Adipose tissue (tissue), 3 donors: ENCODE data around the gene ABHD8. TPM values are rescaled to one million over a fixed set of nuclear protein-coding genes. Genes with fewer than 3 reads are reported as not detected.
"Not testable (repeated sequence)": the region's sequence is repeated elsewhere in the genome, so short reads cannot be mapped to it uniquely, and the experiment has no call there.

Experiments used
- H3K27ac ChIP-seq: one replicate; pipeline ENCODE4 v1.5.1; 2013; ENCODE audit warnings: low read depth, low read length
- WGBS, 3 donors: extraction: QIAGEN DNeasy Blood & Tissue Kit; methylation state at CpG; one replicate each; pipeline ENCODE4 v1.1.7; 2013; 5-methylcytosine and 5-hydroxymethylcytosine counted together
- polyA plus RNA-seq, 3 donors: library from polyadenylated mRNA; stranded (reverse); fragments of 200-250 nt; gene quantifications; one replicate each; pipeline ENCODE4 v1.2.3, GENCODE V29; 2013
- donor health status: healthy with polysubstance abuse.
- donor health status: Bipolar disorder and iron deficiency.
- donor health status: healthy.

The ABHD8 gene
- polyA plus RNA-seq, 3 donors = 7.1 to 9.2 (median 7.9) TPM

GRCh38 chr19:17305517-17306284, 2.5 kb upstream of the ABHD8 start, which contains the start of gene MRPL34:
MRPL34 (plus strand) TSS chr19:17305872; CDS start chr19:17305893, 21 bp downstream.
- WGBS, 3 donors = 0% methylated on average over 55 of the region's 55 CpGs

GRCh38 chr19:17305216-17305516, 1.9 kb upstream of the ABHD8 start:
- H3K27ac ChIP-seq = no peak overlapping the region
- WGBS, 3 donors = 1 to 2% (median 1%) methylated on average over 7 of the region's 7 CpGs

More at GRCh38 chr19:17305517-17306284, 2.5 kb upstream of the ABHD8 start, which contains the start of gene MRPL34:
- no peak within 1 kb of the TSS for H3K27ac ChIP-seq

- WGBS, 3 donors = 60 to 69% (median 69%) methylated on average over 12 of the region's 12 CpGs
- no peak overlapping the region for H3K27ac ChIP-seq
Observed at GRCh38 chr19:17304386-17305215, 1.4 kb upstream of the ABHD8 start.

GRCh38 chr19:17303940-17304267, 679 bp upstream of the ABHD8 start:
- no peak overlapping the region for H3K27ac ChIP-seq
- 63 to 69% (median 64%) methylated on average over 12 of the region's 12 CpGs for WGBS, 3 donors

- no peak overlapping the region for H3K27ac ChIP-seq
- 11 to 13% (median 13%) methylated on average over 25 to 29 of the region's 29 CpGs for WGBS, 3 donors
Observed at GRCh38 chr19:17302391-17303166, 646 bp downstream of the ABHD8 start.

- H3K27ac ChIP-seq = no peak overlapping the region
- WGBS, 3 donors = 94 to 96% (median 96%) methylated on average over 43 to 51 of the region's 51 CpGs
Observed at GRCh38 chr19:17300992-17301619, 2.1 kb downstream of the ABHD8 start.

GRCh38 chr19:17296976-17297375, 6.2 kb downstream of the ABHD8 start:
- H3K27ac ChIP-seq = no peak overlapping the region
- WGBS, 3 donors = 86 to 88% (median 87%) methylated on average over 6 of the region's 6 CpGs

- WGBS, 3 donors = 60 to 75% (median 73%) methylated on average over 4 of the region's 4 CpGs
- H3K27ac ChIP-seq = no peak overlapping the region
Observed at GRCh38 chr19:17296273-17296672, 7.0 kb downstream of the ABHD8 start.

- not testable (repeated sequence) for H3K27ac ChIP-seq
- whole genome bisulfite sequencing, 3 donors = 86 to 94% (median 90%) methylated on average over 6 of the region's 6 CpGs
Observed at GRCh38 chr19:17295551-17295950, 7.7 kb downstream of the ABHD8 start.

GRCh38 chr19:17294051-17294891, 9.0 kb downstream of the ABHD8 start:
- WGBS, 3 donors = 82 to 83% (median 83%) methylated on average over 45 to 48 of the region's 48 CpGs
- no peak overlapping the region for H3K27ac ChIP-seq

GRCh38 chr19:17293605-17294004, 9.6 kb downstream of the ABHD8 start:
- no peak overlapping the region for H3K27ac ChIP-seq

GRCh38 chr19:17292301-17293074, 10.7 kb downstream of the ABHD8 start:
- H3K27ac ChIP-seq = no peak overlapping the region
- WGBS, 3 donors = 2 to 25% (median 3%) methylated on average over 44 to 46 of the region's 46 CpGs

More at GRCh38 chr19:17293605-17294004, 9.6 kb downstream of the ABHD8 start:
- WGBS, 3 donors = 90 to 93% (median 93%) methylated on average over 14 of the region's 14 CpGs

- no peak overlapping the region for H3K27ac ChIP-seq
- WGBS, 3 donors = 12 to 21% (median 17%) methylated on average over 22 of the region's 22 CpGs
Observed at GRCh38 chr19:17289489-17289888, 13.7 kb downstream of the ABHD8 start.

GRCh38 chr19:17286752-17287151, 16.5 kb downstream of the ABHD8 start:
- WGBS, 3 donors = 76 to 89% (median 89%) methylated on average over 9 of the region's 9 CpGs
- no peak overlapping the region for H3K27ac ChIP-seq

- WGBS, 3 donors = 86 to 96% (median 92%) methylated on average over 11 of the region's 11 CpGs
- no peak overlapping the region for H3K27ac ChIP-seq
Observed at GRCh38 chr19:17286263-17286662, 17.0 kb downstream of the ABHD8 start.

- no peak overlapping the region for H3K27ac ChIP-seq
- 91 to 92% (median 91%) methylated on average over 18 of the region's 18 CpGs for WGBS, 3 donors
Observed at GRCh38 chr19:17285415-17286135, 17.6 kb downstream of the ABHD8 start.
